ENCODE results near the gene DCDC2C. TPM values are rescaled to one million over a fixed set of nuclear protein-coding genes. Genes with fewer than 3 reads are reported as not detected.

Gene DCDC2C
- total RNA-seq, 2 donors from 2014 or later, result not detected

- no peak for DNase-seq
- H3K9ac ChIP-seq (ENCODE audit: extremely low read depth, low read length, poor library complexity, severe bottlenecking), result no peak overlapping the region
- no peak for TF ChIP-seq CTCF (conservative IDR thresholded peaks at IDR 0.05)
- H3K36me3 ChIP-seq (ENCODE audit: control insufficient read depth, insufficient read depth, low read length), result no peaks in the 10 kb centered on the region
- no peaks in the 10 kb centered on the region for H3K27me3 Mint-ChIP-seq (ENCODE audit: insufficient read depth)
- H3K4me3 Mint-ChIP-seq, result no peak overlapping the region
- H3K27me3 ChIP-seq (ENCODE audit: control insufficient read depth, insufficient read depth, low read length, poor library complexity, severe bottlenecking), result no peaks in the 10 kb centered on the region
- no peaks in the 10 kb centered on the region for H3K36me3 Mint-ChIP-seq (ENCODE audit: low read depth)
- no peaks in the 10 kb centered on the region for H3K9me3 ChIP-seq (ENCODE audit: control insufficient read depth, low read length)
- H3K9me3 Mint-ChIP-seq, result peaks cover 4% of the 10 kb centered on the region
- 96 to 97% methylated on average over 8 to 15 of the region's 15 CpGs for WGBS, 2 experiments (ENCODE audit: insufficient coverage in 1 of 2, insufficient read length in 1 of 2)
- peaks cover 4% of the 10 kb centered on the region for H3K4me1 Mint-ChIP-seq
- H3K27ac ChIP-seq (ENCODE audit: low read depth, low read length), result no peak overlapping the region
- no peaks in the 10 kb centered on the region for H3K4me1 ChIP-seq (ENCODE audit: control insufficient read depth, insufficient read depth, low read length)
- no peak overlapping the region for H3K27ac Mint-ChIP-seq
- H3K4me3 ChIP-seq (ENCODE audit: low read length), result no peak overlapping the region
Measured at GRCh38 chr2:3840611-3841155, 137.3 kb downstream of the DCDC2C start.

GRCh38 chr2:3847397-3848052, 144.2 kb downstream of the DCDC2C start:
- peaks cover 11% of the 10 kb centered on the region for H3K9me3 Mint-ChIP-seq
- no peaks in the 10 kb centered on the region for H3K36me3 Mint-ChIP-seq (ENCODE audit: low read depth)
- TF ChIP-seq CTCF (conservative IDR thresholded peaks at IDR 0.05), result no peak
- Histone ChIP-seq H3K27ac (ENCODE audit: low read depth, low read length) (no peak overlapping the region), H3K36me3 (ENCODE audit: control insufficient read depth, insufficient read depth, low read length) (no peaks in the 10 kb centered on the region), H3K9ac (ENCODE audit: extremely low read depth, low read length, poor library complexity, severe bottlenecking) (no peak overlapping the region), H3K4me1 (ENCODE audit: control insufficient read depth, insufficient read depth, low read length) (no peaks in the 10 kb centered on the region), H3K9me3 (ENCODE audit: control insufficient read depth, low read length) (peaks cover 7% of the 10 kb centered on the region), H3K27me3 (ENCODE audit: control insufficient read depth, insufficient read depth, low read length, poor library complexity, severe bottlenecking) (no peaks in the 10 kb centered on the region), H3K4me3 (ENCODE audit: low read length) (no peak overlapping the region)
- DNase-seq, result no peak
- 86 to 94% methylated on average over 3 to 8 of the region's 9 CpGs for WGBS, 2 experiments (ENCODE audit: insufficient coverage in 1 of 2, insufficient read length in 1 of 2)
- H3K27me3 Mint-ChIP-seq (ENCODE audit: insufficient read depth), result no peaks in the 10 kb centered on the region
- H3K27ac Mint-ChIP-seq, result no peak overlapping the region
- H3K4me1 Mint-ChIP-seq, result no peaks in the 10 kb centered on the region
- no peak overlapping the region for H3K4me3 Mint-ChIP-seq

- no peak for TF ChIP-seq CTCF (conservative IDR thresholded peaks at IDR 0.05)
- no peak for DNase-seq
- Mint-ChIP-seq H3K4me1 (no peaks in the 10 kb centered on the region), H3K36me3 (ENCODE audit: low read depth) (peaks cover 3% of the 10 kb centered on the region), H3K9me3 (peaks cover 24% of the 10 kb centered on the region), H3K27me3 (ENCODE audit: insufficient read depth) (no peaks in the 10 kb centered on the region), H3K27ac (no peak overlapping the region), H3K4me3 (no peak overlapping the region)
- peaks cover 18% of the 10 kb centered on the region for H3K9me3 ChIP-seq (ENCODE audit: control insufficient read depth, low read length)
- H3K4me3 ChIP-seq (ENCODE audit: low read length), result no peak overlapping the region
- no peaks in the 10 kb centered on the region for H3K27me3 ChIP-seq (ENCODE audit: control insufficient read depth, insufficient read depth, low read length, poor library complexity, severe bottlenecking)
- no peaks in the 10 kb centered on the region for H3K36me3 ChIP-seq (ENCODE audit: control insufficient read depth, insufficient read depth, low read length)
- H3K9ac ChIP-seq (ENCODE audit: extremely low read depth, low read length, poor library complexity, severe bottlenecking), result no peak overlapping the region
- no peaks in the 10 kb centered on the region for H3K4me1 ChIP-seq (ENCODE audit: control insufficient read depth, insufficient read depth, low read length)
- no peak overlapping the region for H3K27ac ChIP-seq (ENCODE audit: low read depth, low read length)
- 79 to 87% methylated on average over 7 to 9 of the region's 9 CpGs for WGBS, 2 experiments (ENCODE audit: insufficient coverage in 1 of 2, insufficient read length in 1 of 2)
Measured at GRCh38 chr2:3848776-3849175, 145.4 kb downstream of the DCDC2C start.
